OCI-LY7 (cell line): Measurements from ENCODE around the gene ICE1. TPM values are rescaled to one million over a fixed set of nuclear protein-coding genes. Genes with fewer than 3 reads are reported as not detected.
"Not testable (repeated sequence)": the region's sequence is repeated elsewhere in the genome, so short reads cannot be mapped to it uniquely, and the experiment has no call there.

ENCODE experiments used
- BruUV-seq: library from RNA; stranded (reverse); fragments of 400-500 nt; replicated peaks from 2 replicates; lab custom pipeline; 2021; lab: Mats Ljungman, UMichigan
- CTCF ChIA-PET: fragments of 300-600 bp; sonication (Branson Sonifier 250); formaldehyde crosslinking; loops from one replicate; lab custom pipeline; 2022; ENCODE audit warnings: antibody characterized with exemption; ENCODE audit not compliant: unreplicated experiment; lab: Charles Lee
- POLR2A ChIA-PET: fragments of 300-600 bp; sonication (Branson Sonifier 250); formaldehyde crosslinking; loops from one replicate; lab custom pipeline; 2022; ENCODE audit warnings: antibody characterized with exemption; lab: Charles Lee
- DNase-seq: peaks from one replicate; pipeline ENCODE4 v3.0.0-alpha.2; 2015; ENCODE audit warnings: low spot score
- H2AFZ ChIP-seq: fragments of 200-600 bp; sonication (generic), shearing (Covaris generic); 2 replicates; pipeline ENCODE4 v1.6.1; 2014; ENCODE audit warnings: mild to moderate bottlenecking, antibody characterized with exemption, low read length, moderate library complexity
- H3K27ac ChIP-seq: fragments of 200-600 bp; sonication (generic); 2 replicates; pipeline ENCODE4 v1.5.1; 2014; ENCODE audit warnings: mixed run types, low read depth, mild to moderate bottlenecking, moderate library complexity, low read length, inconsistent platforms; ENCODE audit not compliant: poor library complexity, severe bottlenecking
- H3K36me3 ChIP-seq: fragments of 200-600 bp; sonication (generic); 2 replicates; pipeline ENCODE4 v1.6.1; 2014; ENCODE audit warnings: mild to moderate bottlenecking, antibody characterized with exemption, low read length, moderate library complexity, mixed read lengths; ENCODE audit not compliant: insufficient read depth
- H3K4me1 ChIP-seq: fragments of 200-600 bp; sonication (generic); 2 replicates; pipeline ENCODE4 v1.5.1; 2014; ENCODE audit warnings: mild to moderate bottlenecking, low read length; ENCODE audit not compliant: insufficient read depth, poor library complexity, severe bottlenecking
- H3K4me2 ChIP-seq: fragments of 200-600 bp; sonication (generic); 2 replicates; pipeline ENCODE4 v1.6.1; 2014; ENCODE audit warnings: mild to moderate bottlenecking, low read length
- H3K4me3 ChIP-seq: fragments of 200-600 bp; sonication (generic); 2 replicates; pipeline ENCODE4 v1.5.1; 2014; ENCODE audit warnings: mild to moderate bottlenecking, low read depth, low read length; ENCODE audit not compliant: poor library complexity, severe bottlenecking
- H3K79me2 ChIP-seq: fragments of 200-600 bp; sonication (generic); 2 replicates; pipeline ENCODE4 v1.6.1; 2016; ENCODE audit warnings: low read depth, mild to moderate bottlenecking, low read length, moderate library complexity, mixed read lengths; ENCODE audit not compliant: insufficient read depth
- H3K9me2 ChIP-seq: fragments of 200-600 bp; sonication (generic); 2 replicates; pipeline ENCODE4 v1.6.1; 2016; ENCODE audit warnings: mild to moderate bottlenecking, low read length, mixed read lengths; ENCODE audit not compliant: insufficient read depth
- H3K9me3 ChIP-seq: fragments of 200-600 bp; sonication (generic); 2 replicates; pipeline ENCODE4 v1.6.1; 2014; ENCODE audit warnings: mild to moderate bottlenecking, mixed run types, low read length, mixed read lengths
- H4K20me1 ChIP-seq: fragments of 200-600 bp; sonication (generic); 2 replicates; pipeline ENCODE4 v1.6.1; 2014; ENCODE audit warnings: mild to moderate bottlenecking, antibody characterized with exemption, low read length, moderate library complexity, mixed read lengths; ENCODE audit not compliant: insufficient read depth
- EZH2phosphoT487 ChIP-seq: fragments of 200-600 bp; sonication (generic); IDR thresholded peaks from 2 replicates; pipeline ENCODE4 v1.6.1; 2018; ENCODE audit warnings: low read depth, borderline replicate concordance, mild to moderate bottlenecking, mixed run types, antibody characterized with exemption, low read length, moderate library complexity, mixed read lengths
- intact Hi-C: fragments of 100-400 bp; cut with micrococcal nuclease; formaldehyde crosslinking; loops from one replicate; pipeline ENCODE4 v1.10.0; 2022; ENCODE audit not compliant: unreplicated experiment
- total RNA-seq, 2 experiments: library from RNA; depleted of rRNA in 1 of 2; stranded (reverse); fragments of >200 nt in 1 of 2; shearing (Covaris generic) in 1 of 2; gene quantifications; 2 replicates each; pipeline ENCODE4 v1.2.3, GENCODE V29; 2014 to 2022
- TF ChIP-seq, protein P1 (sequence below): fragments of 200-600 bp; sonication (generic); conservative IDR thresholded peaks from 2 replicates; pipeline ENCODE4 v1.5.1; 2014; ENCODE audit warnings: mild to moderate bottlenecking, antibody characterized with exemption, low read length, moderate library complexity, mixed read lengths

The ICE1 gene
- total RNA-seq, 2 experiments from 2014 or later, result 25.2 to 28.0 TPM

DNA sequence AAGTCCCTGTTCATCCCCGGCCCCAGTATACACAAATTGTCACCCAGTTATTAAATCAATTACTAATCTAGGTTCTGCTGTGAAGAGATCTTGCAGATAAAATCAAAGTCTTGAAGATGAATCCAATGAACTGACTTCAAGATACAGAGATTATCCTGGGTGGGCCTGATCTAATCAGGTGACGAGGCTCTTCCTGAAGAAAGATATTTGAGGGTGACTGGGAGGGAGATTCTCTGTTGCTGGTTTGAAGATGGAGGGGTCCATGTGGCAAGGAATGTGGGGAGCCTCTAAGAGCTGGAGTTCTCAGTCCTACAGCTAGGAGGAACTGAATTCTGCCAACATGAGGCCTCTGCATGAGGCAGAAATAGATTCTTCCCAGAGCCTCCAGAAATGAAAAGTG lies 36.1 kb upstream of the ICE1 start:
- DNase-seq, result no peak
- no peaks in the 10 kb centered on the region for H3K79me2 ChIP-seq
- H3K4me3 ChIP-seq, result no peak overlapping the region
- no peak overlapping the region for H3K4me2 ChIP-seq
- intact Hi-C loops, result no loop called here
- no peaks in the 10 kb centered on the region for H3K36me3 ChIP-seq
- no peaks in the 10 kb centered on the region for H4K20me1 ChIP-seq
- CTCF ChIA-PET, result no interaction called here
- TF ChIP-seq, protein P1, sequence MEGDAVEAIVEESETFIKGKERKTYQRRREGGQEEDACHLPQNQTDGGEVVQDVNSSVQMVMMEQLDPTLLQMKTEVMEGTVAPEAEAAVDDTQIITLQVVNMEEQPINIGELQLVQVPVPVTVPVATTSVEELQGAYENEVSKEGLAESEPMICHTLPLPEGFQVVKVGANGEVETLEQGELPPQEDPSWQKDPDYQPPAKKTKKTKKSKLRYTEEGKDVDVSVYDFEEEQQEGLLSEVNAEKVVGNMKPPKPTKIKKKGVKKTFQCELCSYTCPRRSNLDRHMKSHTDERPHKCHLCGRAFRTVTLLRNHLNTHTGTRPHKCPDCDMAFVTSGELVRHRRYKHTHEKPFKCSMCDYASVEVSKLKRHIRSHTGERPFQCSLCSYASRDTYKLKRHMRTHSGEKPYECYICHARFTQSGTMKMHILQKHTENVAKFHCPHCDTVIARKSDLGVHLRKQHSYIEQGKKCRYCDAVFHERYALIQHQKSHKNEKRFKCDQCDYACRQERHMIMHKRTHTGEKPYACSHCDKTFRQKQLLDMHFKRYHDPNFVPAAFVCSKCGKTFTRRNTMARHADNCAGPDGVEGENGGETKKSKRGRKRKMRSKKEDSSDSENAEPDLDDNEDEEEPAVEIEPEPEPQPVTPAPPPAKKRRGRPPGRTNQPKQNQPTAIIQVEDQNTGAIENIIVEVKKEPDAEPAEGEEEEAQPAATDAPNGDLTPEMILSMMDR, result no peak
- no peak for TF ChIP-seq EZH2phosphoT487
- POLR2A ChIA-PET, result no interaction called here
- H3K27ac ChIP-seq, result no peak overlapping the region
- no peaks in the 10 kb centered on the region for H3K9me2 ChIP-seq
- H2AFZ ChIP-seq, result no peak overlapping the region
- H3K9me3 ChIP-seq, result no peaks in the 10 kb centered on the region
- no TSS peak for BruUV-seq
- no peaks in the 10 kb centered on the region for H3K4me1 ChIP-seq

DNA sequence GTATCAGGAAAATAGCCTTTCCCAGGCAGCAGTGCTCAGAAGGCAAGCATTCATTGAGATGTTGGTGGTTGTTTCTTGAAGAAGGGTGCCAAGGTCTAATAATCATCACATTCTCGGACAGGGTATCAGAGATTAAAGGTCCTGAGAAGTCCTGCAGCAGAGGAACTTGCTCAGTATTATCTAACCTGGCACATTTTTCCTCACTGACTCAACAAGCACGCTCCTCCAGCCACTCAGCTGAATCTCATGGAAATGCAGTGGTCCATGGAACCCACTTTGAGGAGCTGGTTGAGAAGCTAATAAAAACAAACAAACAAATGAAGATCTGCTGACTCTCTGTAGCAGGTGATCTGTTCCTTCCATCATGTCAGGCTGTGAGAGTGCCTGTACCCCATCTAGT lies 35.3 kb upstream of the ICE1 start:
- intact Hi-C loops, result no loop called here
- no peaks in the 10 kb centered on the region for H3K4me1 ChIP-seq
- no peak overlapping the region for H3K27ac ChIP-seq
- H2AFZ ChIP-seq, result no peak overlapping the region
- no peak for DNase-seq
- no peaks in the 10 kb centered on the region for H3K9me2 ChIP-seq
- POLR2A ChIA-PET, result no interaction called here
- no peak overlapping the region for H3K4me3 ChIP-seq
- H3K36me3 ChIP-seq, result no peaks in the 10 kb centered on the region
- H4K20me1 ChIP-seq, result no peaks in the 10 kb centered on the region
- no peak overlapping the region for H3K4me2 ChIP-seq
- CTCF ChIA-PET, result no interaction called here
- no peaks in the 10 kb centered on the region for H3K9me3 ChIP-seq
- no peaks in the 10 kb centered on the region for H3K79me2 ChIP-seq
- no TSS peak for BruUV-seq
- TF ChIP-seq, protein P1, result no peak
- TF ChIP-seq EZH2phosphoT487, result no peak

DNA sequence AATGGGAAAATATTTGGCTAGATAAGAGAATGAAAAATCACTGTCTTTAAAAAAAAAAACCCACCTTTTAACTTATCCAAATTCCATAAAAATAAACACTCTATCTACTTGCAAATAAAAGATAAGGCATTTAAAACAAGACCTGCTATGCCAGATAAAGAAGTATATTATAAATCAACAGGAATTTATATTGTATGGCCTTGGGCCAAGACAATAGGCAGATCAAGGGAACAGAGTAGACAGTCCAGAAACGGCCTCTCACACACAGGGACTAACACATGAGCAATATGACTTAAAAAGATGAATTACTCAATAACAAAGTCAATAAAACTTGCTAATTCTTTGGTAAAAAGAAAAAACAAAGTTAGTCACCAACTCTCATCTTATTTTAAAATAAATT lies 34.7 kb upstream of the ICE1 start:
- BruUV-seq, result no TSS peak
- CTCF ChIA-PET, result no interaction called here
- H3K9me3 ChIP-seq, result no peaks in the 10 kb centered on the region

DNA sequence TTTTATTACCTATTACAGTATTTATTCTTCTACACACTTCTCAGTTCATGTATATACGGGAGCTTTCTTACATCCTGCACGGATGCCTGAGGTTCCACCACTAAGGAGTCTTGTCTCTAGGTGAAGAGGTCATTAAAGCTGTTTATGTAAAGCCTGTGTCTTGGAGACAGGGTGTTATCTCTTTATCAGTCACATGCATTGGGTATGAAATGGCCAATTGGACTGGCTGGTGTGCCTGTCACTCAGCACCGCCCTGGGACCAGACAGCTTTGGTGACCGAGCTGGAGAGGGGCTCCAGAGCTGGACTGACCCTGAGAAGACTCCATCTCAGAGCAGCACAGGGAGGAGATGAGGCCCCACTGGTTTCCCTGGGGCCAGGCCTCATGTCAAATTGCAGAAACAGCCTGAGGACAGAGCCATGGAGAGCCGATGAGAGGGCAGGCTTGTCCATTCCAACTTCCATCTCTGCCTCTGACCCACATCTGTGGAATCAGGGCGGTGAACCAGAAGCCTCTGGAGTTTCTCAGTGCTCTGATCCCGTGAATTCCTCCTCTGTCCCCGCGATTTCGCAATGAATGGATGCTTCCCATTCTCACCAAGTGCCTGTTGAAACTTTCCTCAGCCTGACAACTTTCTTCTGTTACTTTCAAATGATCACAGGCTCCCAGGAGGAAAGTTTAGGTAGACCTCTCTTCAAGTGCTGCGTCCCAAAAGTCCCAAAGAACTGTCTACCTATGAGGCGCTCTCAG lies 32.2 kb upstream of the ICE1 start:
- DNase-seq, H3K27ac ChIP-seq, BruUV-seq, H4K20me1 ChIP-seq, CTCF ChIA-PET, H3K9me2 ChIP-seq, H2AFZ ChIP-seq, H3K4me1 ChIP-seq, H3K79me2 ChIP-seq, POLR2A ChIA-PET, H3K36me3 ChIP-seq, H3K9me3 ChIP-seq, intact Hi-C loops, H3K4me2 ChIP-seq, H3K4me3 ChIP-seq: not testable (repeated sequence)

More for the DNA sequence above, 34.7 kb upstream of the ICE1 start:
- Histone ChIP-seq H4K20me1 (no peaks in the 10 kb centered on the region), H3K9me2 (no peaks in the 10 kb centered on the region), H3K4me3 (no peak overlapping the region), H3K4me1 (no peaks in the 10 kb centered on the region), H3K27ac (no peak overlapping the region), H3K4me2 (no peak overlapping the region), H3K79me2 (no peaks in the 10 kb centered on the region), H3K36me3 (no peaks in the 10 kb centered on the region), H2AFZ (no peak overlapping the region)
- DNase-seq, result no peak
- POLR2A ChIA-PET, result no interaction called here
- intact Hi-C loops, result no loop called here
- TF ChIP-seq, protein P1, result no peak
- no peak for TF ChIP-seq EZH2phosphoT487
